Heart left ventricle (tissue), 13 donors: ENCODE results near the gene DLGAP4.

Experiments
- CTCF ChIP-seq, 12 donors: fragments of 200-600 bp; sonication (generic) in 4 of 12; IDR thresholded peaks; one replicate each; pipeline versions ENCODE4 v1.5.0 to v1.8.0; 2018 to 2022; ENCODE audit warnings: antibody characterized with exemption in 12 of 12, mild to moderate bottlenecking in 5 of 12
- POLR2A ChIP-seq, 2 donors: fragments of 450-650 bp; IDR thresholded peaks; one replicate each; pipeline ENCODE4 v1.6.1; 2017; ENCODE audit warnings: antibody characterized with exemption in 2 of 2, mild to moderate bottlenecking in 2 of 2, moderate library complexity in 2 of 2
- donor health status: ischemic (EF 13 %, LVEDD 7.1; RV severe dilation, severe dysfunction).
- donor health status: DM: no; HTN: yes; CAD: no.
- donor health status: DM: no; HTN: no; CAD: no.
- donor health status: ischemic (EF 25% LVEDD 6.9; RV normal size, moderate dysfunction).
- donor health status: ischemic (EF 25% LVEDD 5.7; RV mildly dilated, moderate dysfunction).
- donor health status: ischemic (EF 35%, LVEDD 5.7; RV mildly dilated, moderate dysfunction).
- donor health status: nonischemic (EF 11% LVEDD 7.7; RV severe dilation, severe dysfunction).
- donor health status: DM: yes; HTN: yes; CAD: no.
- donor health status: PGD.
- donor health status: ischemic (EF 29% LVEDD 5.4; RV normal size, mild dysfunction).
- donor health status: nonischemic (EF 23%, LVEDD 6.1; RV moderate dilation, normal function).

- no peak for TF ChIP-seq CTCF (IDR thresholded peaks at IDR 0.05)
- no peak for TF ChIP-seq POLR2A (IDR thresholded peaks at IDR 0.05)
Measured at GRCh38 chr20:36315545-36316351, 9.6 kb downstream of the DLGAP4 start.
